OCI-LY7 (cell line): ENCODE results near the gene TFAP2C. TPM values are rescaled to one million over a fixed set of nuclear protein-coding genes. Genes with fewer than 3 reads are reported as not detected.

Source experiments
- BruUV-seq: library from RNA; stranded (reverse); fragments of 400-500 nt; replicated peaks from 2 replicates; lab custom pipeline; 2021; lab: Mats Ljungman, UMichigan
- CTCF ChIA-PET: fragments of 300-600 bp; sonication (Branson Sonifier 250); formaldehyde crosslinking; loops from one replicate; lab custom pipeline; 2022; ENCODE audit warnings: antibody characterized with exemption; ENCODE audit not compliant: unreplicated experiment; lab: Charles Lee
- POLR2A ChIA-PET: fragments of 300-600 bp; sonication (Branson Sonifier 250); formaldehyde crosslinking; loops from one replicate; lab custom pipeline; 2022; ENCODE audit warnings: antibody characterized with exemption; lab: Charles Lee
- DNase-seq: peaks from one replicate; pipeline ENCODE4 v3.0.0-alpha.2; 2015; ENCODE audit warnings: low spot score
- H2AFZ ChIP-seq: fragments of 200-600 bp; sonication (generic), shearing (Covaris generic); 2 replicates; pipeline ENCODE4 v1.6.1; 2014; ENCODE audit warnings: mild to moderate bottlenecking, antibody characterized with exemption, low read length, moderate library complexity
- H3K27ac ChIP-seq: fragments of 200-600 bp; sonication (generic); 2 replicates; pipeline ENCODE4 v1.5.1; 2014; ENCODE audit warnings: mixed run types, low read depth, mild to moderate bottlenecking, moderate library complexity, low read length, inconsistent platforms; ENCODE audit not compliant: poor library complexity, severe bottlenecking
- H3K36me3 ChIP-seq: fragments of 200-600 bp; sonication (generic); 2 replicates; pipeline ENCODE4 v1.6.1; 2014; ENCODE audit warnings: mild to moderate bottlenecking, antibody characterized with exemption, low read length, moderate library complexity, mixed read lengths; ENCODE audit not compliant: insufficient read depth
- H3K4me1 ChIP-seq: fragments of 200-600 bp; sonication (generic); 2 replicates; pipeline ENCODE4 v1.5.1; 2014; ENCODE audit warnings: mild to moderate bottlenecking, low read length; ENCODE audit not compliant: insufficient read depth, poor library complexity, severe bottlenecking
- H3K4me2 ChIP-seq: fragments of 200-600 bp; sonication (generic); 2 replicates; pipeline ENCODE4 v1.6.1; 2014; ENCODE audit warnings: mild to moderate bottlenecking, low read length
- H3K4me3 ChIP-seq: fragments of 200-600 bp; sonication (generic); 2 replicates; pipeline ENCODE4 v1.5.1; 2014; ENCODE audit warnings: mild to moderate bottlenecking, low read depth, low read length; ENCODE audit not compliant: poor library complexity, severe bottlenecking
- H3K79me2 ChIP-seq: fragments of 200-600 bp; sonication (generic); 2 replicates; pipeline ENCODE4 v1.6.1; 2016; ENCODE audit warnings: low read depth, mild to moderate bottlenecking, low read length, moderate library complexity, mixed read lengths; ENCODE audit not compliant: insufficient read depth
- H3K9me2 ChIP-seq: fragments of 200-600 bp; sonication (generic); 2 replicates; pipeline ENCODE4 v1.6.1; 2016; ENCODE audit warnings: mild to moderate bottlenecking, low read length, mixed read lengths; ENCODE audit not compliant: insufficient read depth
- H3K9me3 ChIP-seq: fragments of 200-600 bp; sonication (generic); 2 replicates; pipeline ENCODE4 v1.6.1; 2014; ENCODE audit warnings: mild to moderate bottlenecking, mixed run types, low read length, mixed read lengths
- H4K20me1 ChIP-seq: fragments of 200-600 bp; sonication (generic); 2 replicates; pipeline ENCODE4 v1.6.1; 2014; ENCODE audit warnings: mild to moderate bottlenecking, antibody characterized with exemption, low read length, moderate library complexity, mixed read lengths; ENCODE audit not compliant: insufficient read depth
- CTCF ChIP-seq: fragments of 200-600 bp; sonication (generic); conservative IDR thresholded peaks from 2 replicates; pipeline ENCODE4 v1.5.1; 2014; ENCODE audit warnings: mild to moderate bottlenecking, antibody characterized with exemption, low read length, moderate library complexity, mixed read lengths
- EZH2phosphoT487 ChIP-seq: fragments of 200-600 bp; sonication (generic); IDR thresholded peaks from 2 replicates; pipeline ENCODE4 v1.6.1; 2018; ENCODE audit warnings: low read depth, borderline replicate concordance, mild to moderate bottlenecking, mixed run types, antibody characterized with exemption, low read length, moderate library complexity, mixed read lengths
- intact Hi-C: fragments of 100-400 bp; cut with micrococcal nuclease; formaldehyde crosslinking; loops from one replicate; pipeline ENCODE4 v1.10.0; 2022; ENCODE audit not compliant: unreplicated experiment
- total RNA-seq, 2 experiments: library from RNA; depleted of rRNA in 1 of 2; stranded (reverse); fragments of >200 nt in 1 of 2; shearing (Covaris generic) in 1 of 2; gene quantifications; 2 replicates each; pipeline ENCODE4 v1.2.3, GENCODE V29; 2014 to 2022

TFAP2C gene
- total RNA-seq, 2 experiments from 2014 or later: not detected

- H3K79me2 ChIP-seq: no peaks in the 10 kb centered on the region
- no peak overlapping the region for H2AFZ ChIP-seq
- no TSS peak for BruUV-seq
Observed at GRCh38 chr20:56637576-56637975, 8.5 kb downstream of the TFAP2C start.

GRCh38 chr20:56646599-56646998, 17.5 kb downstream of the TFAP2C start:
- Histone ChIP-seq H4K20me1 (no peaks in the 10 kb centered on the region), H3K4me2 (no peak overlapping the region), H3K27ac (no peak overlapping the region), H3K9me2 (no peaks in the 10 kb centered on the region), H3K36me3 (no peaks in the 10 kb centered on the region), H3K4me3 (no peak overlapping the region), H3K79me2 (no peaks in the 10 kb centered on the region), H3K9me3 (no peaks in the 10 kb centered on the region), H2AFZ (no peak overlapping the region), H3K4me1 (no peaks in the 10 kb centered on the region)
- no TSS peak for BruUV-seq
- DNase-seq: no peak
- intact Hi-C loops: no loop called here
- ChIA-PET POLR2A (no interaction called here), CTCF (no interaction called here)
- TF ChIP-seq EZH2phosphoT487 (no peak), CTCF (no peak)

More at GRCh38 chr20:56637576-56637975, 8.5 kb downstream of the TFAP2C start:
- no peaks in the 10 kb centered on the region for H4K20me1 ChIP-seq
- H3K36me3 ChIP-seq: no peaks in the 10 kb centered on the region
- no peaks in the 10 kb centered on the region for H3K4me1 ChIP-seq
- TF ChIP-seq CTCF: no peak
- no peak for TF ChIP-seq EZH2phosphoT487
- no peak for DNase-seq
- ChIA-PET POLR2A (no interaction called here), CTCF (no interaction called here)
- intact Hi-C loops: loop anchor here (10.0 kb wide), 1 partner anchor 337 kb away; no protein-coding TSS in a partner anchor
- H3K4me3 ChIP-seq: no peak overlapping the region
- no peak overlapping the region for H3K4me2 ChIP-seq
- no peaks in the 10 kb centered on the region for H3K9me3 ChIP-seq
- no peaks in the 10 kb centered on the region for H3K9me2 ChIP-seq
- no peak overlapping the region for H3K27ac ChIP-seq

GRCh38 chr20:56653211-56653610, 24.1 kb downstream of the TFAP2C start:
- no peaks in the 10 kb centered on the region for H3K9me3 ChIP-seq
- H3K4me2 ChIP-seq: no peak overlapping the region
- no peak for TF ChIP-seq CTCF
- TF ChIP-seq EZH2phosphoT487: no peak
- DNase-seq: no peak
- H3K4me3 ChIP-seq: no peak overlapping the region
- no peak overlapping the region for H3K27ac ChIP-seq
- no TSS peak for BruUV-seq
- H4K20me1 ChIP-seq: no peaks in the 10 kb centered on the region
- POLR2A ChIA-PET: interaction anchor here (0.7 kb wide), 1 partner anchor 90 kb away, joined by 3 read pairs; no protein-coding TSS in a partner anchor
- intact Hi-C loops: no loop called here
- H3K36me3 ChIP-seq: no peaks in the 10 kb centered on the region
- CTCF ChIA-PET: no interaction called here
- no peaks in the 10 kb centered on the region for H3K4me1 ChIP-seq
- no peaks in the 10 kb centered on the region for H3K79me2 ChIP-seq
- H2AFZ ChIP-seq: no peak overlapping the region
- no peaks in the 10 kb centered on the region for H3K9me2 ChIP-seq
